Measurements from ENCODE around the gene PRRT3. TPM values are rescaled to one million over a fixed set of nuclear protein-coding genes. Genes with fewer than 3 reads are reported as not detected.

Gene PRRT3
- total and polyA plus RNA-seq, 2 of the 13 experiments (the other 11 are each of a cell fraction or from before 2014, with no cell fraction given) = 0.22 to 0.44 TPM

- TF ChIP-seq DMTF1 (CRISPR knock-in tag; IDR thresholded peaks at IDR 0.05) (no peak), FOXO4 (CRISPR knock-in tag; conservative IDR thresholded peaks at IDR 0.05) (no peak), YY1 (IDR thresholded peaks at IDR 0.05; ENCODE audit: insufficient read depth, insufficient replicate concordance, low read depth, low read length) (peak; percentile 57), ZBTB21 (CRISPR knock-in tag; IDR thresholded peaks at IDR 0.05) (0 out of 2 replicates have a peak, but pooled peaks have one; percentile 9), SYNCRIP (IDR thresholded peaks at IDR 0.05; ENCODE audit: insufficient read depth, low read depth, low read length) (no peak), MAX (IDR thresholded peaks at IDR 0.05) (peak; percentile 98), PAX8 (CRISPR knock-in tag; IDR thresholded peaks at IDR 0.05; ENCODE audit: borderline replicate concordance) (no peak), ZNF768 (CRISPR knock-in tag; IDR thresholded peaks at IDR 0.05) (peak; percentile 48), ATF2 (CRISPR knock-in tag; IDR thresholded peaks at IDR 0.05) (peak; percentile 34), PATZ1 (CRISPR knock-in tag; IDR thresholded peaks at IDR 0.05) (no peak), MXD1 (CRISPR knock-in tag; IDR thresholded peaks at IDR 0.05) (peak; percentile 63; the same call in 1 of the 2 replicates), ZNF773 (CRISPR knock-in tag; IDR thresholded peaks at IDR 0.05; ENCODE audit: borderline replicate concordance) (peak; percentile 89; the same call in 1 of the 2 replicates), HNF4G (IDR thresholded peaks at IDR 0.05; ENCODE audit: borderline replicate concordance, low read depth, low read length) (peak; percentile 14; the same call in 1 of the 2 replicates), HNF4G (CRISPR knock-in tag; IDR thresholded peaks at IDR 0.05; ENCODE audit: borderline replicate concordance, low read depth) (no peak), ZNF205 (CRISPR knock-in tag; IDR thresholded peaks at IDR 0.05) (peak; percentile 69), ZNF503 (CRISPR knock-in tag; IDR thresholded peaks at IDR 0.05) (peak; percentile 21; the same call in 1 of the 2 replicates), ZNF567 (CRISPR knock-in tag; IDR thresholded peaks at IDR 0.05; ENCODE audit: borderline replicate concordance) (peak; percentile 6; the same call in 1 of the 2 replicates), ZFY (CRISPR knock-in tag; IDR thresholded peaks at IDR 0.05) (peak; percentile 92)
These were observed 36.7 kb downstream of the PRRT3 start (continued) for GRCh38 chr3:9915254-9916141.

Measured in HepG2 (cell line).